ENCODE data around the gene USP17L11. TPM values are rescaled to one million over a fixed set of nuclear protein-coding genes. Genes with fewer than 3 reads are reported as not detected.
"Not testable (repeated sequence)": the region's sequence is repeated elsewhere in the genome, so short reads cannot be mapped to it uniquely, and the experiment has no call there.

USP17L11 gene
- total RNA-seq, 1 donor from 2014 or later: 0.42 TPM

GRCh38 chr4:9253078-9253477 is 37.9 kb downstream of the USP17L11 start, which contains the start of gene USP17L19:
USP17L19 (plus strand) TSS chr4:9253378; CDS start chr4:9253378, 0 bp downstream.
- H3K27me3 Mint-ChIP-seq (ENCODE audit: unreplicated experiment); H3K4me3 Mint-ChIP-seq (ENCODE audit: unreplicated experiment); H3K9me3 Mint-ChIP-seq (ENCODE audit: unreplicated experiment); H3K27ac Mint-ChIP-seq (ENCODE audit: unreplicated experiment); H3K4me1 Mint-ChIP-seq (ENCODE audit: low read depth, unreplicated experiment); H3K36me3 Mint-ChIP-seq (ENCODE audit: unreplicated experiment); DNase-seq: not testable (repeated sequence)

GRCh38 chr4:9257824-9258223 is 42.6 kb downstream of the USP17L11 start, which contains the start of gene USP17L20:
USP17L20 (plus strand) TSS chr4:9258124; CDS start chr4:9258124, 0 bp downstream.
- not testable (repeated sequence) for H3K27ac Mint-ChIP-seq (ENCODE audit: unreplicated experiment); H3K27me3 Mint-ChIP-seq (ENCODE audit: unreplicated experiment); H3K9me3 Mint-ChIP-seq (ENCODE audit: unreplicated experiment); H3K36me3 Mint-ChIP-seq (ENCODE audit: unreplicated experiment); H3K4me3 Mint-ChIP-seq (ENCODE audit: unreplicated experiment); DNase-seq; H3K4me1 Mint-ChIP-seq (ENCODE audit: low read depth, unreplicated experiment)

GRCh38 chr4:9262572-9262971 is 47.4 kb downstream of the USP17L11 start, which contains the start of gene USP17L21:
USP17L21 (plus strand) TSS chr4:9262872; CDS start chr4:9262872, 0 bp downstream.
- H3K27ac Mint-ChIP-seq (ENCODE audit: unreplicated experiment); H3K9me3 Mint-ChIP-seq (ENCODE audit: unreplicated experiment); H3K4me3 Mint-ChIP-seq (ENCODE audit: unreplicated experiment); DNase-seq; H3K27me3 Mint-ChIP-seq (ENCODE audit: unreplicated experiment); H3K4me1 Mint-ChIP-seq (ENCODE audit: low read depth, unreplicated experiment); H3K36me3 Mint-ChIP-seq (ENCODE audit: unreplicated experiment): not testable (repeated sequence)

Other genes starting within 250 kb of the USP17L11 start
- not detected for gene FAM90A26, start 45.0 kb upstream of the USP17L11 start, total RNA-seq (ENCODE audit: unreplicated experiment)
- not detected for gene USP17L10, start 4.7 kb upstream of the USP17L11 start, total RNA-seq (ENCODE audit: unreplicated experiment)
- gene USP17L12, start 4.7 kb downstream of the USP17L11 start, total RNA-seq (ENCODE audit: unreplicated experiment): not detected
- gene USP17L13, start 9.5 kb downstream of the USP17L11 start, total RNA-seq (ENCODE audit: unreplicated experiment): not detected
- not detected for gene USP17L15, start 19.0 kb downstream of the USP17L11 start, total RNA-seq (ENCODE audit: unreplicated experiment)
- not detected for gene USP17L17, start 28.5 kb downstream of the USP17L11 start, total RNA-seq (ENCODE audit: unreplicated experiment)
- gene USP17L18, start 33.2 kb downstream of the USP17L11 start, total RNA-seq (ENCODE audit: unreplicated experiment): not detected
- not detected for gene USP17L19, start 38.0 kb downstream of the USP17L11 start, total RNA-seq (ENCODE audit: unreplicated experiment)
- gene USP17L20, start 42.7 kb downstream of the USP17L11 start, total RNA-seq (ENCODE audit: unreplicated experiment): not detected
- gene USP17L21, start 47.5 kb downstream of the USP17L11 start, total RNA-seq (ENCODE audit: unreplicated experiment): not detected
- gene USP17L22, start 52.2 kb downstream of the USP17L11 start, total RNA-seq (ENCODE audit: unreplicated experiment): not detected
- not detected for gene USP17L24, start 109.8 kb downstream of the USP17L11 start, total RNA-seq (ENCODE audit: unreplicated experiment)
- not detected for gene USP17L25, start 114.5 kb downstream of the USP17L11 start, total RNA-seq (ENCODE audit: unreplicated experiment)
- not detected for gene USP17L26, start 119.3 kb downstream of the USP17L11 start, total RNA-seq (ENCODE audit: unreplicated experiment)
- not detected for gene USP17L5, start 124.0 kb downstream of the USP17L11 start, total RNA-seq (ENCODE audit: unreplicated experiment)
- gene USP17L27, start 128.7 kb downstream of the USP17L11 start, total RNA-seq (ENCODE audit: unreplicated experiment): not detected
- gene USP17L28, start 133.5 kb downstream of the USP17L11 start, total RNA-seq (ENCODE audit: unreplicated experiment): not detected
- not detected for gene USP17L29, start 138.2 kb downstream of the USP17L11 start, total RNA-seq (ENCODE audit: unreplicated experiment)
- not detected for gene USP17L30, start 147.7 kb downstream of the USP17L11 start, total RNA-seq (ENCODE audit: unreplicated experiment)
- not detected for gene DEFB131A, start 229.0 kb downstream of the USP17L11 start, total RNA-seq (ENCODE audit: unreplicated experiment)